ENCODE measurements around the gene LRRIQ1.

DNA sequence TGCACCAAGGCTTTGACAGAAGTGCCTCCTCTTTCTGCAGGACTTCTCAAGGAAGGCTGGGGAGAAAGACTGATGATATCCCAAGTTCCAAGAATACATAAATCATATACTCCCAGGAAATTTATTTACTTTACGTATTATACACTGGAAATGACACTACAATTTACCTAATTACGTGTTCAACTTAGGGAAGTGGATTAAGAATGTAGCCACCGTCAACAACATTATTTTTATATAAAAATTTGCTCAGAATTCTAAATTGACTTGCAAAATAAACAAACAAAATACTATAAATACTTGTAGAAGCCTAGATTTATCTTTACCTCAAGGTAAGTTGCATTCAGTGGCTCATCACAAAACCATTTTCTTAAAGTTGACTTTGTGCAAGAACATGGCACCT is 19.0 kb upstream of the LRRIQ1 start:
- TF ChIP-seq CTCF (IDR thresholded peaks at IDR 0.05; ENCODE audit: poor library complexity, severe bottlenecking) (no peak), RAD21 (conservative IDR thresholded peaks at IDR 0.05) (no peak), POLR2AphosphoS5 (IDR thresholded peaks at IDR 0.05) (no peak), SMC3 (conservative IDR thresholded peaks at IDR 0.05; ENCODE audit: poor library complexity) (no peak), EZH2 (IDR thresholded peaks at IDR 0.05; ENCODE audit: borderline replicate concordance, insufficient read depth, low read length, poor library complexity, severe bottlenecking) (no peak), EP300 (conservative IDR thresholded peaks at IDR 0.05; ENCODE audit: poor library complexity, severe bottlenecking) (no peak), MXI1 (conservative IDR thresholded peaks at IDR 0.05; ENCODE audit: poor library complexity, severe bottlenecking) (no peak)
